PFSK-1 (cell line): ENCODE data around the gene TP63.

Experiments used
- FOXP2 ChIP-seq: optimal IDR thresholded peaks from 2 replicates; pipeline ENCODE3; 2011; ENCODE audit warnings: borderline replicate concordance, control low read depth, inconsistent platforms; ENCODE audit not compliant: insufficient read depth; ENCODE audit errors: extremely low read length, extremely low read depth
- POLR2AphosphoS5 ChIP-seq: IDR thresholded peaks from 2 replicates; pipeline ENCODE4 v1.6.1; 2012; ENCODE audit warnings: low read depth, mild to moderate bottlenecking, control low read depth, low read length, moderate library complexity
- REST ChIP-seq, 2 experiments: IDR thresholded peaks; 2 replicates each; pipeline versions ENCODE4 v1.6.1 to v1.8.0; 2011 to 2012; ENCODE audit warnings: low read depth in 2 of 2, low read length in 2 of 2, control low read depth in 1 of 2, inconsistent platforms in 1 of 2, mild to moderate bottlenecking in 1 of 2, moderate library complexity in 1 of 2; ENCODE audit not compliant: insufficient read depth in 1 of 2
- SIN3A ChIP-seq: IDR thresholded peaks from 2 replicates; pipeline ENCODE4 v1.6.1; 2012; ENCODE audit warnings: mild to moderate bottlenecking, low read length, moderate library complexity, borderline replicate concordance; ENCODE audit not compliant: insufficient read depth
- TAF1 ChIP-seq: IDR thresholded peaks from 2 replicates; pipeline ENCODE4 v1.6.1; 2012; ENCODE audit warnings: low read length, control low read depth, borderline replicate concordance; ENCODE audit not compliant: insufficient read depth

The TP63 gene

DNA sequence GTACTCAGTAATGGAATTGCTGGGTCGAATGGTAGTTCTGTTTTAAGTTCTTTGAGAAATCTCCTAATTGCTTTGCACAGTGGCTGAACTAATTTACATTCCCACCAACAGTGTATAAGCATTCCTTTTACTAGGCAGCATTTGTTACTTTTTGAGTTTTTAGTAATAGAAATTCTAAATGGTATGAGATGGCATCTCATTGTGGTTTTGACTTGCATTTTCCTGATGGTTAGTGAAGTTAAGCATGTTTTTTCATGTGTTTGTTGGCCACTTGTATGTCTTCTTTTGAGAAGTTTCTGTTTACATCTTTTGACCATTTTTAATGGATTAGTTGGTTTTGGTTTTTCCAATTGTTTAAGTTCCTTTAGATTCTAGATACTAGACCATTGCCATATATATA lies 28.4 kb downstream of the TP63 start:
- TF ChIP-seq POLR2AphosphoS5 (no peak), FOXP2 (no peak), REST (IDR thresholded peaks at IDR 0.05; ENCODE audit: insufficient read depth in 1 of 2, low read depth in 2 of 2, low read length in 2 of 2) (no peak), TAF1 (no peak), SIN3A (no peak)

DNA sequence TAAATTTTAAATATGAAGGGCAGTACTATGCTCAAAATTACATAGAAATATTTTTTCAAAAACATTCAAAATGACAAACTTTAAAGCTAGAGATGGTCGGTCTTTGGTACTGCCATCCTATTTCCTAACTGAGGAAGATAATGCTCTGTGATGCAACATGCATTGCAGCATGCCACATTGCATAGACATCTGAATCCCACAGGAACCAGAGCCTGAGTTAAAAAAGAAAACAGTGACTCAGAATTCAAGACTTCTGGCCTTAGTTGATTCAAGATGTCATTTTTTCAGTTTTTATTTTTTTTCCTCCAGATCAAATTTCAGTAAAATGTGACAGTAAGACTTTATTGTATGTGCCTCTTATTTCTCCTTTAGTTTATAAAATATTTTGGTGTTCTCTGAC lies 33.1 kb downstream of the TP63 start:
- TF ChIP-seq TAF1 = no peak
- no peak for TF ChIP-seq SIN3A
- TF ChIP-seq REST (IDR thresholded peaks at IDR 0.05; ENCODE audit: insufficient read depth in 1 of 2, low read depth in 2 of 2, low read length in 2 of 2) = no peak
- TF ChIP-seq POLR2AphosphoS5 = no peak
- no peak for TF ChIP-seq FOXP2

- TF ChIP-seq POLR2AphosphoS5 (no peak), TAF1 (no peak), SIN3A (no peak), FOXP2 (no peak)
Observed at GRCh38 chr3:189673535-189673934, 42.3 kb downstream of the TP63 start.

GRCh38 chr3:189674249-189674913 lies 43.2 kb downstream of the TP63 start:
- TF ChIP-seq FOXP2 = no peak
- TF ChIP-seq TAF1 = no peak
- TF ChIP-seq SIN3A = no peak
- TF ChIP-seq REST (IDR thresholded peaks at IDR 0.05; ENCODE audit: insufficient read depth in 1 of 2, low read depth in 2 of 2, low read length in 2 of 2) = no peak
- TF ChIP-seq POLR2AphosphoS5 = no peak

DNA sequence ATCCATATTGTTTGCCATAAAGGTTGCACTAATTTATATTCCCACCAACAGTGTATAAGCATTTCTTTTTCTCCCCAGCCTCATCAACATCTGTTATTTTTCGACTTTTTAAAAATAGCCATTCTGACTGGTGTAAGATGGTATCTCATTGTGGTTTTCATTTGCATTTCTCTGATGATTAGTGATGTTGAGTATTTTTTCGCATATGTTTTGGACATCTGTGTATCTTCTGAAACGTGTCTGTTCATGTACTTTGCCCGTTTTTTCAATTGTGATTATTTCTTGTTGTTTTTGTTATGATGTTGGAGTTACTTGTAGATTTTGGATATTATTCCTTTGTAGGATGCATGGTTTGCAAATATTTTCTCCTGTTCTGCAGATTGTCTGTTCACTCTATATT lies 46.5 kb downstream of the TP63 start:
- TF ChIP-seq REST (IDR thresholded peaks at IDR 0.05; ENCODE audit: insufficient read depth in 1 of 2, low read depth in 2 of 2, low read length in 2 of 2) (no peak), TAF1 (no peak), POLR2AphosphoS5 (no peak), FOXP2 (no peak), SIN3A (no peak)
